NCI-H2196 treated with DMSO at 0.1 percent for 48 hours (cell line): ENCODE results near the gene ADAMTS14.
"Not testable (repeated sequence)": the region's sequence is repeated elsewhere in the genome, so short reads cannot be mapped to it uniquely, and the experiment has no call there.

Experiments used
- DNase-seq: peaks from one replicate; lab custom pipeline; 2025; ENCODE audit not compliant: unreplicated experiment; lab: John Stamatoyannopoulos, UW

The ADAMTS14 gene

DNA sequence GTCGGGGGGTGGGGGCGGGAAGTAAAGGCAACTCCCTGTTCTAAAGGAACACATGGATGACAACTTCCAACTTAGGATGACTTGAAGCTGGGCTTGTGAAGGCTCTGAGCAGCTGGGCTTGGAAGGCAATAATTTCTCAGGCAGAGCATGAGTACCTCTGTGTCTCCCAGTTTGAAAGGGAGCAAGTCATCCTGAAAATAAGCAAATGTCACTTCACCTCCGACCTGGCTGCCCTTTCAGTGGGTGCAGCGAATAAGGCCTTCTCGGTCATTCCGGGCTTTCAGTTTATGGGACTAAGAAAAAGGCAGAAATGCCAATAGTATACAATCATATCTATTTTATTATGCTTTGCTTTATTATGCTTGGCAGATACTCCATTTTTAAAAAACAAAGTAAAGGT lies 15.3 kb upstream of the ADAMTS14 start:
- no peak for DNase-seq

- DNase-seq: no peak
These were observed 13.6 kb upstream of the ADAMTS14 start for GRCh38 chr10:70658582-70659136.

DNA sequence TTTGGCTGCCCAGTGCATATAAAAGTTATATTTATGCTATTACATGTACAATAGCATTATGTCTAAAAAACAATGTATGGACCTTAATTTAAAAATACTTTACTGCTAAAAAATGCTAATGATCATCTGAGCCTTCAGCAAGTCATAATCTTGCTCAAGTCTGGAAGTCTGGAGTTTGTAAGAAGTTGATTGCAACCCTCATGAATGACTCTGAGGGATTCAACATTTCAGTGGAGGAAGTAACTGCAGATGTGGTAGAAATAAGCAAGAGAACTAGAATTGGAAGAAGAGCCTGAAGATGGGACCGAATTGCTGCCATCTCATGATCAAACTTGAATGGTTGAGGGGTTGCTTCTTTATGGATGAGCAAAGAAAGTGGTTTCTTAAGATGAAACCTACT lies 13.0 kb upstream of the ADAMTS14 start:
- DNase-seq: no peak

DNA sequence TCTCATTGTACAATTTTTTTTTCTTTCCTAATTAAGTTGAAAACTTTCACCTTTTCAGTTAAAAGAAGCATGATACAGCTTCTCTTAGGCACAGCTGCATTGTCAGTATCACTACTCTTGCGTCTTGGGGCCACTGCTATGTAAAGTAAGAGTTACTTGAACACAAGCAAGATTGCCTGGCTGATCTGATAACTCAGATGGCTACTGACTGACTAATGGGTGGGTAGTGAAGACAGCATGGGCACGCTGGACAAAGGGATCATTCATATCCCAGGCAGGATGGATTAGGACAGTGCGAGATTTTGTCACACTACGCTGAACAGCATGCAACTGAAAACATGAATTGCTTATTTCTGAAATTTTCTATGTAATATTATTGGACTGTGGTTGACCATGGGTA lies 11.6 kb upstream of the ADAMTS14 start:
- no peak for DNase-seq

DNA sequence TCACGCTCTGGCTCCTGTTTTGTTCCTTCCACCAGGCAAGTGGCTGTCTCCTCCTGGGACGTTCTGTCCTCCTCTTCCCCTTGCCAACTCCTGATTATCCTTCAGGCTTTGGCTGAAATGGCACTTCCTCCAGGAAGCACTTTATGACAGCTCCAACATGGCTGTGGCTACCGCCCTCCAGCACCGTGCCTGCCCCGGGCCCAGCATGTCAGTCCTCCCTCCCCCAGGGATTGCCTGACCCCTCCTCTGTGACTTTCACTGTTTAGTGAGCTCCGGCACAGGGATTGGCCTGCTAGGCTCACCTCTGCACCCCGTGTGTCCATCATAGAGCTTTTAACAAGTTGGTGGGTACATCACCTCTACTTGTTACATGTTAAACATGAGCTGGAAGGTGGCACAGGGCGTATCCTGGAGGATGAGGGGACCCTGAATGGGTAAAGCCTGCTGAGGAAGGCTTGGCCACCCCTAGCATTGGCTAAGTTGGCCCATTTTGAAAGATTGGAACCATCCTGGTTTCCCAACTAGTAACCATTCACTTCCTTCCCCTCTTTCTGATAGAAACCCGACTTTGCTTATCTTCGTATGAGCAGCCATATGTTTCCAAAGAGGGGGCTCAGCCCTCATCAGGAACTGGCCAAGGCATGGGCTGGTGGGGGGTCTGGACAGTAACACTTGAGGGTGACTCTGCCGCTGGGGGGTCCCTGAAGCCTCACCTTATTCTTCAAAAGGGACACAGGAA lies 10.5 kb upstream of the ADAMTS14 start:
- no peak for DNase-seq

- DNase-seq: no peak
These were observed 9.7 kb upstream of the ADAMTS14 start for GRCh38 chr10:70662362-70663220.

GRCh38 chr10:70663458-70664409 lies 8.6 kb upstream of the ADAMTS14 start:
- not testable (repeated sequence) for DNase-seq

- DNase-seq: no peak
These were observed 7.6 kb upstream of the ADAMTS14 start for GRCh38 chr10:70664702-70665195.

GRCh38 chr10:70666960-70667798 lies 5.1 kb upstream of the ADAMTS14 start:
- no peak for DNase-seq

- DNase-seq: not testable (repeated sequence)
These were observed 4.5 kb upstream of the ADAMTS14 start for GRCh38 chr10:70667818-70668217.

DNA sequence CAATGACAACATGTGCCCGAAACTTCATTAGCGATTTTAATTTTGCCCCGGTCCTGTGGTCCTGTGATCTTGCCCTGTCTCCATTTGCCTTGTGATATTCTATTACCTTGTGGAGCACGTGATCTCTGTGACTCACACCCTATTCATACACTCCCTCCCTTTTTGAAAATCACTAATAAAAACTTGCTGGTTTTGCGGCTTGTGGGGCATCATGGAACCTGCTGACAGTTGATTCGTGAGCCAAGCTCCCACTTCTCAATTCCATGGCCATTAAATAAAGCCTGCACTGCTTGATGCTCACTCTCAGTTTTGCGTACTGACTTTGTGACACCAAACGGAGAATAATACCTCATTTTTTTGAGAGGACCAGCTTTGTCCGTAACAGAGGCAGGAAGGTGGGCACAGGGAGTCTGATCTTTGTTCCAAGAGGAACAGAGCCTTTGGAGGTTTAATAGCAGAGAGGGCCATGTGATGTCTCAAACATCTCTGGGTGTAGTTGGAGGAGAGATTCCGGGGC lies 3.8 kb upstream of the ADAMTS14 start:
- no peak for DNase-seq

GRCh38 chr10:70669015-70669414 lies 3.3 kb upstream of the ADAMTS14 start:
- DNase-seq: no peak

- no peak for DNase-seq
These were observed 2.5 kb upstream of the ADAMTS14 start for GRCh38 chr10:70669732-70670317.

DNA sequence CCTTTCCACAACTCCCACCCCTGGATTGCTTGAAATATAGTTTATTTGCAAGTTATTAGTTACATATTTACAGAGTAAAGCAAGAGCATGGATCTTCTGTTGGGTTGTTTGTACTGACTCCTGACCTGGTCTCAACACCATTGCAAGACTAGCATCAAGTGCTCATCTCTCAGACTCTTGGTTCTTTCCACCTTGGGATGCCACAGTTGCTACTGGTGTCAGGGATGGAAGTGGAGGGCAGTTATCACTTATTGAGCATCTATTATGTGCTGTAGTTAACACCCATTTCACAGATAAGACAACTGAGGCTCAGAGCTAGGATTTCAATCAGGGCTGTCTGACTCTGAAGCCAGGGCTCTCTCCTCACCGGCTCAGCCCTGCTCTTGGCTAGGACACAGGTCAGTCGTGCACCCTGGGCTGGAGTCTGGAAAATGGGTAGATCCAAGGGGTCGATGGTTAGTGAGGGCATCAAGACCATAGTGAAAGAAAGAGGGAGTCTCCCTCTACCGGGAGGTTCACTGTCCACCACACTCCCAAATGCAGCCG lies 614 bp upstream of the ADAMTS14 start:
- DNase-seq: no peak

DNA sequence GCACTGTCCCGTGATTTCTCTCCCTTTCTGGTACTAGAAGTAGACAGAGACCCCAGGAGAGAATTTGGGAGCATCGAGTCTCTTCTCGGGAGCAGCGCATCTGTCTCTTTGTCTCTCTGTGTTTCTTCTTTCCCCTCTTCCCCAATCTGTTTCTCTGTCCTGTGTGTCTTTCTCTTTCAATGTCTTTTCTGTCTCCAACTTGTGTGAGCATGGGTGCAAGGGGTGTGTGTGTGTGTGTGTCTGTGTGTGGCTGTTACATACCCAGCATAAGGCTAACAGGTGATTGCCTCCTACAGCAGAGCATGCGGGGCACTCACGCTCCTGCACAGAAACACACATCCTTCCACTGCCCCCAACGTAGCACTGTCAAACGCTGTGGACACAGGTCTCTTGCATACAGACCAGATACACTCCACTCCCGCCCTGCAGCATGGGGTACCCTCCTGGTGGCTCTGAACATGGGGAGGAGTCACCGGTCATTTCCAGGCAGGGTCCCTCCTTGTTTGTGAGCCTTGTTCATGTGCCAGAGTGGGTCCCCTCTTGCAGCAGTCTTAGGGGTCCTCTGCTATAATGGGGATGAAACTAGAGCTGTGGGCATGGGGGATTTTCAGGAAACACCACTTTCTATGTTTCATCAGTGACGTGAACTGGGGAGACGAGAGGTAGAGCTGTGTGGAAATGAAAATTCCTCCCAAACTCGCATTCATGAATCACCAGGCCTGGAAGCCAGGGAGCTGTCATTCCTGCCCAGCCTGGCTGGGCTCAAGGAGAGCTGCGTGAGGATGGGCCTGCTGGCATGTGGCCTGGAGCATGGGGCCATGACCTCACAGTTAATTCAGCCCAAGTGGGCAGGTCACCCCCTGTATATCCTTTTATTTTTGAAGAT lies 980 bp downstream of the ADAMTS14 start:
- DNase-seq: no peak

DNA sequence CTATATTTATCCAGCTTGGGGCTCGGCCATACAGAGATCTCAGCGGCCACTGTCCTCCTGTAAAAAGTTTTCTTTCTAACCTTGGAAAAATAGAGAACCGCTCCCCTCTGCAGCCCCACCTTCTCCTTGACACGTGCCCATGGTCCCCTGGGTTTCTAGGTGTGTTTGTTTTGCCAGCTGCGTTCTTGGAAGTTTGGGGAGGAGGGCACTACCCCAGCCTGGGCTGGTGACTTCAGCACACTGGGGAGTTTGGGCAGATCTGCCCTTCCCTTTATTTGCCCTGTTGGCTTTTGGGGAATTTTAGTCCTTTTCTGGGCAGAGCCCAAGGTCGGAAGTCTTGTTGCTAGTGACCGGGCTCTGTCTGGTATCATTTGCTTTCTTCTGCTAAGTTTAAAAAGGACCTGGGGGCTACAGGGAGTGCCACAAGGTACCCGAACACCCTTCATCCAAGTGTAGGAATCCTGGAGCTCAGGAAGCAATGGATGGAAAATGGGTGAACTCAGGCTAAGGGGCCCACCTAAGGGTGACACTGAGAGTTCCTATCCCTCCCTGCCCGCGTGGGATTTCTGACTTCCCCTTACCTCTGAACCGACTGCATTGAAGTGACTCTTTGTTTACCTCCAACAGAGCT lies 1.7 kb downstream of the ADAMTS14 start:
- no peak for DNase-seq
